Measurements from ENCODE around the gene TGFBI.

GRCh38 chr5:135990528-135991255 is 38.1 kb upstream of the TGFBI start:
- TF ChIP-seq, protein P1, sequence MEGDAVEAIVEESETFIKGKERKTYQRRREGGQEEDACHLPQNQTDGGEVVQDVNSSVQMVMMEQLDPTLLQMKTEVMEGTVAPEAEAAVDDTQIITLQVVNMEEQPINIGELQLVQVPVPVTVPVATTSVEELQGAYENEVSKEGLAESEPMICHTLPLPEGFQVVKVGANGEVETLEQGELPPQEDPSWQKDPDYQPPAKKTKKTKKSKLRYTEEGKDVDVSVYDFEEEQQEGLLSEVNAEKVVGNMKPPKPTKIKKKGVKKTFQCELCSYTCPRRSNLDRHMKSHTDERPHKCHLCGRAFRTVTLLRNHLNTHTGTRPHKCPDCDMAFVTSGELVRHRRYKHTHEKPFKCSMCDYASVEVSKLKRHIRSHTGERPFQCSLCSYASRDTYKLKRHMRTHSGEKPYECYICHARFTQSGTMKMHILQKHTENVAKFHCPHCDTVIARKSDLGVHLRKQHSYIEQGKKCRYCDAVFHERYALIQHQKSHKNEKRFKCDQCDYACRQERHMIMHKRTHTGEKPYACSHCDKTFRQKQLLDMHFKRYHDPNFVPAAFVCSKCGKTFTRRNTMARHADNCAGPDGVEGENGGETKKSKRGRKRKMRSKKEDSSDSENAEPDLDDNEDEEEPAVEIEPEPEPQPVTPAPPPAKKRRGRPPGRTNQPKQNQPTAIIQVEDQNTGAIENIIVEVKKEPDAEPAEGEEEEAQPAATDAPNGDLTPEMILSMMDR (IDR thresholded peaks at IDR 0.05; ENCODE audit: low read length), result no peak
- no peak for TF ChIP-seq EZH2 (IDR thresholded peaks at IDR 0.05; ENCODE audit: borderline replicate concordance, low read length)

All from OCI-LY1 (cell line).